ENCODE results near the gene ABCA13. TPM values are rescaled to one million over a fixed set of nuclear protein-coding genes. Genes with fewer than 3 reads are reported as not detected.

Gene ABCA13
- total RNA-seq, 1 experiment from 2014 or later: not detected

DNA sequence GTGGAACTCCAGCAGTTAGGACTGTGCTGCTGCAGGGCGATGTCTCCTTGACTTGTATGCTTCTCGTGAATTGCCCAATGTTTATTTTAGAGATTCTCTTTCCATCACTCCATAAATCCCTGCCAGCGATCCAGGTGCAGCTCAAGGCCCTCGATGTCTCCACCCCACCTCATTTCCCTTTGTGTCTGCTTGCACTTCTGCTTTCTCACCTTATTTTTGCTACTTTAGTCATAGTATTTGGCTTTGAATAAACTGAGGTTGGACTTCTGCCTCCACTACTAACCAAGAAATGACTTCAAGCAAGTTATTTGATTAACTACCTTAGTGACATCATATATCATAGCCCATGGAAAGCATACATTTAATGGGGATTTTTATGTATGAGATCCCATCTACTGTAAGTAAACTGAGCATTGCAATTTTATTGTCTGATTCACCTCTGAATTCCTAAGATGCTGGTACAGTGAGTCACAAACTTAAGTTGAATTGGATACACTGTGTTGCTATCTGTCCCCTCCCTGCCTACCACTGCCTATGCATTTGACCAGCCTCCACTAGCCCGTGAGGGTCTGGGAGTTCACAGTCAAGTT lies 255.8 kb downstream of the ABCA13 start:
- no peaks in the 10 kb centered on the region for H3K27me3 ChIP-seq (ENCODE audit: insufficient read depth, low read length)
- H3K9ac ChIP-seq (ENCODE audit: low read length): no peak overlapping the region
- ChIA-PET CTCF (no interaction called here), RAD21 (ENCODE audit: low non-redundant PET in 1 of 2, low total read pairs in 2 of 2, uncharacterized antibody in 2 of 2, unreplicated experiment in 2 of 2) (no interaction called here), POLR2A (no interaction called here)
- H3K9me2 ChIP-seq (ENCODE audit: insufficient read depth): no peaks in the 10 kb centered on the region
- no peak for ATAC-seq
- intact Hi-C loops (cut with micrococcal nuclease): no loop called here
- no peak overlapping the region for H2AFZ ChIP-seq (ENCODE audit: low read depth, low read length, poor library complexity, severe bottlenecking)
- no TSS peak for BruUV-seq (replicated peaks)
- no peak overlapping the region for H3K4me2 ChIP-seq (ENCODE audit: low read length)
- no peaks in the 10 kb centered on the region for H4K20me1 ChIP-seq (ENCODE audit: insufficient read depth)
- DNase-seq (ENCODE audit: low read depth, low spot score): no peak
- no peaks in the 10 kb centered on the region for H3K36me3 ChIP-seq (ENCODE audit: control insufficient read depth in 1 of 2, insufficient read depth in 2 of 2, low read length in 2 of 2)
- no peaks in the 10 kb centered on the region for H3K9me3 ChIP-seq (ENCODE audit: control insufficient read depth in 1 of 2, insufficient read depth in 1 of 2, low read depth in 1 of 2, low read length in 2 of 2)
- no peaks in the 10 kb centered on the region for H3K4me1 ChIP-seq (ENCODE audit: control insufficient read depth in 1 of 2, insufficient read depth in 2 of 2, low read length in 2 of 2)
- TF ChIP-seq CTCF (IDR thresholded peaks at IDR 0.05 in 2 of 3, conservative IDR thresholded peaks at IDR 0.05 in 1 of 3; ENCODE audit: borderline replicate concordance in 1 of 3, insufficient read depth in 1 of 3, low read depth in 2 of 3, low read length in 2 of 3) (no peak), SIN3A (IDR thresholded peaks at IDR 0.05; ENCODE audit: low read depth) (no peak), CBX3 (IDR thresholded peaks at IDR 0.05; ENCODE audit: low read depth) (no peak), ZNF274 (IDR thresholded peaks at IDR 0.05; ENCODE audit: low read depth, low read length) (no peak), SP1 (IDR thresholded peaks at IDR 0.05; ENCODE audit: low read depth) (no peak), ELF1 (IDR thresholded peaks at IDR 0.05; ENCODE audit: borderline replicate concordance, low read depth) (no peak)
- TF ChIP-seq, protein P1, sequence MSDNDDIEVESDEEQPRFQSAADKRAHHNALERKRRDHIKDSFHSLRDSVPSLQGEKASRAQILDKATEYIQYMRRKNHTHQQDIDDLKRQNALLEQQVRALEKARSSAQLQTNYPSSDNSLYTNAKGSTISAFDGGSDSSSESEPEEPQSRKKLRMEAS (IDR thresholded peaks at IDR 0.05): no peak
- TF ChIP-seq, protein P2, sequence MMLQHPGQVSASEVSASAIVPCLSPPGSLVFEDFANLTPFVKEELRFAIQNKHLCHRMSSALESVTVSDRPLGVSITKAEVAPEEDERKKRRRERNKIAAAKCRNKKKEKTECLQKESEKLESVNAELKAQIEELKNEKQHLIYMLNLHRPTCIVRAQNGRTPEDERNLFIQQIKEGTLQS (IDR thresholded peaks at IDR 0.05): no peak
- H3K4me3 ChIP-seq (replicated peaks in 1 of 2; ENCODE audit: low read depth in 1 of 2, low read length in 2 of 2): no peak overlapping the region
- no peak overlapping the region for H3K27ac ChIP-seq (ENCODE audit: low read depth, low read length)
- no peaks in the 10 kb centered on the region for H3K79me2 ChIP-seq (ENCODE audit: insufficient read depth, low read length)
